Adrenal gland (tissue), 5 donors: ENCODE results near the gene ADSS1.
A peak's percentile ranks its signal among the peaks of the same experiment; 100 is the strongest.

Experiments used
- CTCF ChIP-seq, 6 experiments: fragments of 450-650 bp in 4 of 6; fragments of 200-600 bp in 2 of 6; sonication (generic) in 1 of 6; IDR thresholded peaks; 1 replicate in 5 of 6; 2 replicates in 1 of 6; pipeline versions ENCODE4 v1.5.1 to v1.8.0; 2016 to 2021; ENCODE audit warnings: antibody characterized with exemption in 6 of 6, mild to moderate bottlenecking in 2 of 6, moderate library complexity in 1 of 6
- POLR2A ChIP-seq, 2 donors: fragments of 450-650 bp; IDR thresholded peaks; one replicate each; pipeline ENCODE4 v1.6.1; 2017; ENCODE audit warnings: antibody characterized with exemption in 2 of 2, mild to moderate bottlenecking in 2 of 2, moderate library complexity in 1 of 2
- donor health status: DM: no; HTN: no; CAD: no.

DNA sequence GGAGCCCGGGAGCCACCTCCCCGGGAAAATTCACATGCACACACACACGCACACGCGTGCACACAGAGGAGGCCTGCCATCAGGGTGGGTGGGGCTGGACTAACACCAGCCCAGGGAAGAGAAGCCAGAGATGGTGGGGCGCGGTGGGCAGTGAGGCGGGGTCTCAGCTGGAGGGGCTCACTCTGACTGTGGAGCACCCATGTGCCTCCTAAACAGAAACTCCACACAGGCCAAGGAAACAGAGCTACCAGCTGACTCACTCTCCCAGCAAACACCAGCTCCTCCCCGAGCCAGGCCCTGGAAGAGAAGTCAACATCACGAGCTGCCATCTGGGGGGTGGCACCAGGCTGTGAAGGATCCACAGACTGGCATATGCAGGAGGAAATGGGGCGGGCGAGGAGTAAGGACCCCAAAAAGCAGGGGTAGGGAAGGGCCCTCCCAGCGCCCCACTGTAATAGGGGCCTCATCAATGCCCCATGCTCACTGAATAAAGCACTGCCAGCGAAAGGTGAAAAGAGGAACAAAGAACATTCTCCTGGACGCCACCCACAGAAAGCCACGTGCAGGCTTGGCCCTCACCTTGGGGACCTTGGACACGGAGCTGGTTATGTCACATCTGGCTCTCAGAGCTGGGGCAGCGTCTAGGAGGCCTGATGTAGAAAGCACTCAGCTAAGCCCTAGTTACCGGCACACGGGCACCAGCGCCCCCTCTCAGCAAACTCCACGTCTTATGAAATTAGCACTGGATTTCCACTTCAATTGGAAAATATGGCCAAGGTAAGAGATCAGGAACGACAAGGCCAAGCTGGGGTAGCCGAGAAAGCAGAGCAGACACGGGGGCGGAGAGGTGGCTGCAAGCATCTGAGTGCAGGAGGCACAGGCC is 43.0 kb upstream of the ADSS1 start:
- peak in 2 of 6 experiments; percentile 6 to 33 for TF ChIP-seq CTCF (IDR thresholded peaks at IDR 0.05)
- peak in 1 of 2 donors; percentile 59 for TF ChIP-seq POLR2A (IDR thresholded peaks at IDR 0.05)
